IgD-negative memory B cell (primary cell): ENCODE data around the gene C1S. TPM values are rescaled to one million over a fixed set of nuclear protein-coding genes. Genes with fewer than 3 reads are reported as not detected.
A peak's percentile ranks its signal among the peaks of the same experiment; 100 is the strongest.
"Not testable (repeated sequence)": the region's sequence is repeated elsewhere in the genome, so short reads cannot be mapped to it uniquely, and the experiment has no call there.

Source experiments
- H3K27ac Mint-ChIP-seq, 3 donors: one replicate each; pipeline ENCODE4 v1.8.0; 2020 to 2022; ENCODE audit warnings: mild to moderate bottlenecking in 3 of 3, mixed read lengths in 3 of 3, moderate library complexity in 1 of 3
- H3K27me3 Mint-ChIP-seq: one replicate; pipeline ENCODE4 v1.8.0; 2021; ENCODE audit warnings: mixed read lengths
- H3K36me3 Mint-ChIP-seq: one replicate; pipeline ENCODE4 v1.8.0; 2020; ENCODE audit warnings: mild to moderate bottlenecking, mixed read lengths
- H3K4me1 Mint-ChIP-seq, 3 donors: one replicate each; pipeline ENCODE4 v1.8.0; 2020 to 2022; ENCODE audit warnings: mixed read lengths in 3 of 3, mild to moderate bottlenecking in 1 of 3
- H3K4me3 Mint-ChIP-seq, 4 donors: one replicate each; pipeline ENCODE4 v1.8.0; 2020 to 2022; ENCODE audit warnings: mild to moderate bottlenecking in 4 of 4, mixed read lengths in 4 of 4, moderate library complexity in 3 of 4
- H3K9me3 Mint-ChIP-seq, 3 donors: one replicate each; pipeline ENCODE4 v1.8.0; 2020 to 2021; ENCODE audit warnings: mixed read lengths in 3 of 3, mild to moderate bottlenecking in 1 of 3
- polyA plus RNA-seq: library from polyadenylated mRNA; unstranded; fragments of 300-500 nt; fragmentation: Illumina TruSeq; gene quantifications from one replicate; pipeline ENCODE4 v1.2.3, GENCODE V29; 2021

Gene C1S
- polyA plus RNA-seq, 1 donor from 2014 or later = not detected

GRCh38 chr12:7099290-7099996, 38.9 kb downstream of the C1S start:
- Mint-ChIP-seq H3K27me3 (no peaks in the 10 kb centered on the region), H3K9me3 (no peaks in the 10 kb centered on the region), H3K4me1 (peaks cover 5% of the 10 kb centered on the region in 3 donors)

GRCh38 chr12:7100239-7100638, 39.7 kb downstream of the C1S start:
- H3K4me3 Mint-ChIP-seq = no peak overlapping the region
- H3K36me3 Mint-ChIP-seq = peaks cover 7% of the 10 kb centered on the region

More at GRCh38 chr12:7099290-7099996, 38.9 kb downstream of the C1S start:
- no peak overlapping the region for H3K4me3 Mint-ChIP-seq
- H3K36me3 Mint-ChIP-seq = peaks cover 7% of the 10 kb centered on the region
- H3K27ac Mint-ChIP-seq = no peak overlapping the region

GRCh38 chr12:7101047-7101693, 40.7 kb downstream of the C1S start:
- H3K4me3 Mint-ChIP-seq = no peak overlapping the region

More at GRCh38 chr12:7100239-7100638, 39.7 kb downstream of the C1S start:
- Mint-ChIP-seq H3K4me1 (peaks cover 5% of the 10 kb centered on the region in 3 donors), H3K9me3 (no peaks in the 10 kb centered on the region), H3K27ac (no peak overlapping the region), H3K27me3 (no peaks in the 10 kb centered on the region)

GRCh38 chr12:7101694-7102131, 41.2 kb downstream of the C1S start:
- H3K27me3 Mint-ChIP-seq = no peaks in the 10 kb centered on the region
- no peak overlapping the region for H3K27ac Mint-ChIP-seq
- H3K4me1 Mint-ChIP-seq = peaks cover 5 to 15% (median 8%) of the 10 kb centered on the region in 3 donors
- H3K4me3 Mint-ChIP-seq = no peak overlapping the region
- peaks cover 0 to 12% (median 0%) of the 10 kb centered on the region in 3 donors for H3K9me3 Mint-ChIP-seq
- H3K36me3 Mint-ChIP-seq = peaks cover 14% of the 10 kb centered on the region

More at GRCh38 chr12:7101047-7101693, 40.7 kb downstream of the C1S start:
- peaks cover 0 to 8% (median 0%) of the 10 kb centered on the region in 3 donors for H3K9me3 Mint-ChIP-seq
- no peaks in the 10 kb centered on the region for H3K27me3 Mint-ChIP-seq
- peaks cover 14% of the 10 kb centered on the region for H3K36me3 Mint-ChIP-seq
- no peak overlapping the region for H3K27ac Mint-ChIP-seq
- H3K4me1 Mint-ChIP-seq = peaks cover 5 to 12% (median 5%) of the 10 kb centered on the region in 3 donors

- no peaks in the 10 kb centered on the region for H3K27me3 Mint-ChIP-seq
- peaks cover 14% of the 10 kb centered on the region for H3K36me3 Mint-ChIP-seq
- H3K4me1 Mint-ChIP-seq = peaks cover 5 to 19% (median 8%) of the 10 kb centered on the region in 3 donors
- H3K9me3 Mint-ChIP-seq = peaks cover 0 to 12% (median 0%) of the 10 kb centered on the region in 3 donors
- H3K4me3 Mint-ChIP-seq = no peak overlapping the region
- H3K27ac Mint-ChIP-seq = no peak overlapping the region
Measured at GRCh38 chr12:7102582-7102981, 42.1 kb downstream of the C1S start.

- Mint-ChIP-seq H3K27ac (peak overlapping the region in 1 of 3 donors; percentile 41), H3K4me3 (no peak overlapping the region), H3K36me3 (peaks cover 12% of the 10 kb centered on the region), H3K9me3 (peaks cover 0 to 12% (median 0%) of the 10 kb centered on the region in 3 donors), H3K4me1 (peaks cover 9 to 24% (median 13%) of the 10 kb centered on the region in 3 donors), H3K27me3 (no peaks in the 10 kb centered on the region)
Measured at GRCh38 chr12:7103837-7104584, 43.5 kb downstream of the C1S start.

GRCh38 chr12:7106082-7106481, 45.6 kb downstream of the C1S start:
- Mint-ChIP-seq H3K9me3 (peaks cover 0 to 12% (median 0%) of the 10 kb centered on the region in 3 donors), H3K27me3 (no peaks in the 10 kb centered on the region), H3K27ac (peak overlapping the region in 2 of 3 donors; percentile 59 to 72), H3K4me1 (peaks cover 10 to 24% (median 24%) of the 10 kb centered on the region in 3 donors), H3K36me3 (peaks cover 12% of the 10 kb centered on the region), H3K4me3 (peak overlapping the region in 2 of 4 donors; percentile 57 to 80)

- Mint-ChIP-seq H3K4me3 (peak overlapping the region in 2 of 4 donors; percentile 68 to 80), H3K27ac (peak overlapping the region in 1 of 3 donors; percentile 59), H3K9me3 (peaks cover 0 to 12% (median 0%) of the 10 kb centered on the region in 3 donors), H3K36me3 (peaks cover 12% of the 10 kb centered on the region), H3K4me1 (peaks cover 9 to 24% (median 24%) of the 10 kb centered on the region in 3 donors)
- H3K27me3 Mint-ChIP-seq = not testable (repeated sequence)
Measured at GRCh38 chr12:7107181-7107580, 46.7 kb downstream of the C1S start.

GRCh38 chr12:7107636-7108002, 47.1 kb downstream of the C1S start:
- Mint-ChIP-seq H3K27ac (peak overlapping the region; percentile 90 to 94 (median 91)), H3K9me3 (peaks cover 0 to 12% (median 0%) of the 10 kb centered on the region in 3 donors), H3K4me3 (peak overlapping the region; percentile 91 to 99 (median 98)), H3K27me3 (no peaks in the 10 kb centered on the region), H3K36me3 (peaks cover 10% of the 10 kb centered on the region), H3K4me1 (peaks cover 6 to 24% (median 22%) of the 10 kb centered on the region in 3 donors)

GRCh38 chr12:7108003-7108795, 47.7 kb downstream of the C1S start:
- peak overlapping the region; percentile 90 to 94 (median 91) for H3K27ac Mint-ChIP-seq
- H3K4me3 Mint-ChIP-seq = peak overlapping the region; percentile 91 to 99 (median 98)
- H3K27me3 Mint-ChIP-seq = no peaks in the 10 kb centered on the region
- peaks cover 6 to 24% (median 21%) of the 10 kb centered on the region in 3 donors for H3K4me1 Mint-ChIP-seq
- H3K9me3 Mint-ChIP-seq = peaks cover 0 to 12% (median 0%) of the 10 kb centered on the region in 3 donors
- peaks cover 7% of the 10 kb centered on the region for H3K36me3 Mint-ChIP-seq

GRCh38 chr12:7108796-7109571, 48.5 kb downstream of the C1S start, which contains the start of gene C1RL:
Gene C1RL (minus strand): TSS chr12:7109214. CDS start chr12:7109180, 34 bp downstream.
- Mint-ChIP-seq H3K27ac (peak within 1 kb of the TSS; percentile 90 to 94 (median 91)), H3K27me3 (no peaks in the 10 kb centered on the region), H3K4me3 (peak within 1 kb of the TSS; percentile 91 to 99 (median 98)), H3K36me3 (peaks cover 7% of the 10 kb centered on the region), H3K4me1 (peaks cover 10 to 25% (median 25%) of the 10 kb centered on the region in 3 donors), H3K9me3 (peaks cover 0 to 12% (median 0%) of the 10 kb centered on the region in 3 donors)

GRCh38 chr12:7109572-7109920, 49.0 kb downstream of the C1S start:
- peaks cover 10 to 25% (median 24%) of the 10 kb centered on the region in 3 donors for H3K4me1 Mint-ChIP-seq
- H3K27ac Mint-ChIP-seq = peak overlapping the region; percentile 30 to 90 (median 80)
- no peaks in the 10 kb centered on the region for H3K27me3 Mint-ChIP-seq
- peaks cover 7% of the 10 kb centered on the region for H3K36me3 Mint-ChIP-seq
- H3K4me3 Mint-ChIP-seq = peak overlapping the region; percentile 91 to 98 (median 95)
- H3K9me3 Mint-ChIP-seq = peaks cover 0 to 12% (median 0%) of the 10 kb centered on the region in 3 donors

GRCh38 chr12:7110661-7111060, 50.1 kb downstream of the C1S start:
- Mint-ChIP-seq H3K4me1 (peaks cover 10 to 24% (median 22%) of the 10 kb centered on the region in 3 donors), H3K27me3 (no peaks in the 10 kb centered on the region), H3K27ac (no peak overlapping the region), H3K9me3 (peaks cover 0 to 9% (median 0%) of the 10 kb centered on the region in 3 donors), H3K36me3 (peaks cover 3% of the 10 kb centered on the region), H3K4me3 (peak overlapping the region in 1 of 4 donors; percentile 66)
